GM21447 (cell line): ENCODE data around the gene EMSY.
"Not testable (repeated sequence)": the region's sequence is repeated elsewhere in the genome, so short reads cannot be mapped to it uniquely, and the experiment has no call there.

Experiments used
- ATAC-seq: cut with Tn5 transposase; IDR thresholded peaks from one replicate; pipeline ENCODE4 v1.9.1; 2021; ENCODE audit not compliant: unreplicated experiment

Gene EMSY

GRCh38 chr11:76591416-76591815 is 146.6 kb downstream of the EMSY start:
- ATAC-seq: no peak

- no peak for ATAC-seq
Measured at GRCh38 chr11:76592025-76592914, 147.5 kb downstream of the EMSY start.

GRCh38 chr11:76592961-76593360 is 148.1 kb downstream of the EMSY start:
- ATAC-seq: no peak

GRCh38 chr11:76595091-76595490 is 150.3 kb downstream of the EMSY start:
- ATAC-seq: not testable (repeated sequence)

- ATAC-seq: no peak
Measured at GRCh38 chr11:76596652-76597051, 151.8 kb downstream of the EMSY start.

- no peak for ATAC-seq
Measured at GRCh38 chr11:76597533-76598425, 153.0 kb downstream of the EMSY start.

- ATAC-seq: no peak
Measured at GRCh38 chr11:76598426-76598839, 153.6 kb downstream of the EMSY start.

- ATAC-seq: no peak
Measured at GRCh38 chr11:76599041-76600013, 154.5 kb downstream of the EMSY start.

GRCh38 chr11:76600124-76600655 is 155.4 kb downstream of the EMSY start:
- ATAC-seq: no peak

- no peak for ATAC-seq
Measured at GRCh38 chr11:76601272-76601671, 156.5 kb downstream of the EMSY start.

GRCh38 chr11:76601724-76602123 is 156.9 kb downstream of the EMSY start:
- no peak for ATAC-seq

- ATAC-seq: no peak
Measured at GRCh38 chr11:76602431-76602861, 157.6 kb downstream of the EMSY start.
